AG09309 (cell line): Measurements from ENCODE around the gene COPS6.

Source experiments
- DNase-seq: peaks from one replicate; pipeline ENCODE4 v3.0.0-alpha.2; 2010; ENCODE audit warnings: low read depth
- H3K4me3 ChIP-seq: 2 replicates; pipeline ENCODE4 v1.5.1; 2011; ENCODE audit warnings: mild to moderate bottlenecking, low read depth, low read length, moderate library complexity; ENCODE audit not compliant: control insufficient read depth
- CTCF ChIP-seq: IDR thresholded peaks from 2 replicates; pipeline ENCODE4 v1.5.1; 2011; ENCODE audit warnings: mild to moderate bottlenecking, low read depth, low read length, inconsistent platforms; ENCODE audit not compliant: insufficient read depth, control insufficient read depth; ENCODE audit errors: missing control alignments

The COPS6 gene

GRCh38 chr7:100111914-100112313 lies 23.1 kb downstream of the COPS6 start:
- no peak for DNase-seq
- no peak for TF ChIP-seq CTCF
- no peak overlapping the region for H3K4me3 ChIP-seq

GRCh38 chr7:100115026-100115425 lies 26.3 kb downstream of the COPS6 start:
- no peak for DNase-seq
- no peak for TF ChIP-seq CTCF
- no peak overlapping the region for H3K4me3 ChIP-seq

GRCh38 chr7:100118388-100119071 lies 29.8 kb downstream of the COPS6 start:
- no peak for TF ChIP-seq CTCF
- peak overlapping the region; percentile 98 for H3K4me3 ChIP-seq
- DNase-seq, result no peak

- no peak for TF ChIP-seq CTCF
- peak within 1 kb of the TSS; percentile 98 for H3K4me3 ChIP-seq
- peak; percentile 87 for DNase-seq
Observed at GRCh38 chr7:100119072-100119969, 30.6 kb downstream of the COPS6 start, which contains the start of the genes CNPY4 and TAF6. CNPY4 (plus strand) TSS chr7:100119634; CDS start chr7:100119745, 111 bp downstream. TAF6 (minus strand) TSS chr7:100119358; CDS start chr7:100114209, 5,149 bp downstream.

- no peak for DNase-seq
- TF ChIP-seq CTCF, result no peak
- peak overlapping the region; percentile 98 for H3K4me3 ChIP-seq
Observed at GRCh38 chr7:100119970-100120732, 31.4 kb downstream of the COPS6 start.

- no peak for TF ChIP-seq CTCF
- peak overlapping the region; percentile 98 for H3K4me3 ChIP-seq
- no peak for DNase-seq
Observed at GRCh38 chr7:100120733-100121036, 31.9 kb downstream of the COPS6 start.
